Measurements from ENCODE around the gene ITIH5. TPM values are rescaled to one million over a fixed set of nuclear protein-coding genes. Genes with fewer than 3 reads are reported as not detected.

ITIH5 gene
- total and polyA plus RNA-seq, 2 donors (not counting 1 experiment from before 2014, with no cell fraction given) = not detected

- no peak overlapping the region for H3K9ac ChIP-seq (ENCODE audit: low read length)
- ChIA-PET POLR2A (no interaction called here), CTCF (interaction anchor here (0.9 to 1.3 kb wide), 2 partner anchors 160 to 1681 kb away, joined by 3 read pairs; no protein-coding TSS in a partner anchor)
- H3K79me2 ChIP-seq (ENCODE audit: control insufficient read depth, insufficient read depth, low read length) = no peaks in the 10 kb centered on the region
- no peaks in the 10 kb centered on the region for H4K20me1 ChIP-seq (ENCODE audit: control insufficient read depth, insufficient read depth, low read length, poor library complexity, severe bottlenecking)
- intact Hi-C loops (cut with micrococcal nuclease) = loop anchor here (5.0 to 10.0 kb wide), 2 partner anchors 55 to 83 kb away; no protein-coding TSS in a partner anchor
- no peak overlapping the region for H3K27ac ChIP-seq (ENCODE audit: low read length in 2 of 2)
- no peak overlapping the region for H3K27ac Mint-ChIP-seq
- H3K9me3 Mint-ChIP-seq (ENCODE audit: insufficient read depth) = no peaks in the 10 kb centered on the region
- no peak overlapping the region for H3K4me3 Mint-ChIP-seq
- TF ChIP-seq CTCF (IDR thresholded peaks at IDR 0.05) (no peak), EZH2 (IDR thresholded peaks at IDR 0.05; ENCODE audit: borderline replicate concordance, insufficient read depth, low read depth, low read length, poor library complexity, severe bottlenecking) (no peak)
- H3K4me1 ChIP-seq (ENCODE audit: control insufficient read depth in 2 of 2, insufficient read depth in 2 of 2, low read length in 2 of 2) = no peaks in the 10 kb centered on the region
- no peak overlapping the region for H3K4me2 ChIP-seq (replicated peaks; ENCODE audit: low read depth, low read length, poor library complexity, severe bottlenecking)
- peaks cover 0 to 6% (median 2%) of the 10 kb centered on the region in 4 experiments for H3K27me3 ChIP-seq (replicated peaks in 1 of 4; ENCODE audit: control extremely low read depth in 1 of 4, control insufficient read depth in 3 of 4, insufficient read depth in 4 of 4, low read length in 3 of 4)
- H3K36me3 ChIP-seq (replicated peaks in 1 of 2; ENCODE audit: control extremely low read depth in 1 of 2, control insufficient read depth in 1 of 2, extremely low read depth in 1 of 2, insufficient read depth in 2 of 2, low read length in 1 of 2) = no peaks in the 10 kb centered on the region
- no peak overlapping the region for H2AFZ ChIP-seq (ENCODE audit: insufficient read depth, low read depth, low read length, poor library complexity, severe bottlenecking)
- no CpG with 5 or more reads among the region's 1 CpG for WGBS (ENCODE audit: insufficient coverage)
- no peaks in the 10 kb centered on the region for H3K9me3 ChIP-seq (ENCODE audit: control extremely low read depth in 1 of 3, control insufficient read depth in 2 of 3, insufficient read depth in 1 of 3, low read length in 2 of 3)
- DNase-seq (no peak), ATAC-seq (ENCODE audit: low read depth) (no peak)
- no peak overlapping the region for H3K4me3 ChIP-seq (ENCODE audit: control extremely low read depth in 1 of 5, extremely low read depth in 1 of 5, insufficient read depth in 1 of 5, low read depth in 2 of 5, low read length in 4 of 5)
- H3K27me3 Mint-ChIP-seq = peaks cover 24% of the 10 kb centered on the region
- H3K4me1 Mint-ChIP-seq = peaks cover 4% of the 10 kb centered on the region
These were observed 139.3 kb downstream of the ITIH5 start for GRCh38 chr10:7527468-7527867.

- Histone ChIP-seq H3K9me3 (ENCODE audit: control extremely low read depth in 1 of 3, control insufficient read depth in 2 of 3, insufficient read depth in 1 of 3, low read length in 2 of 3) (peaks cover 0 to 2% (median 0%) of the 10 kb centered on the region in 3 donors), H3K27me3 (replicated peaks in 1 of 4; ENCODE audit: control extremely low read depth in 1 of 4, control insufficient read depth in 3 of 4, insufficient read depth in 4 of 4, low read length in 3 of 4) (peaks cover 0 to 4% (median 2%) of the 10 kb centered on the region in 4 experiments), H3K4me1 (ENCODE audit: control insufficient read depth in 2 of 2, insufficient read depth in 2 of 2, low read length in 2 of 2) (peaks cover 0 to 2% of the 10 kb centered on the region in 2 donors), H3K36me3 (replicated peaks in 1 of 2; ENCODE audit: control extremely low read depth in 1 of 2, control insufficient read depth in 1 of 2, extremely low read depth in 1 of 2, insufficient read depth in 2 of 2, low read length in 1 of 2) (no peaks in the 10 kb centered on the region), H2AFZ (ENCODE audit: insufficient read depth, low read depth, low read length, poor library complexity, severe bottlenecking) (no peak overlapping the region), H3K9ac (ENCODE audit: low read length) (no peak overlapping the region), H4K20me1 (ENCODE audit: control insufficient read depth, insufficient read depth, low read length, poor library complexity, severe bottlenecking) (no peaks in the 10 kb centered on the region), H3K79me2 (ENCODE audit: control insufficient read depth, insufficient read depth, low read length) (no peaks in the 10 kb centered on the region), H3K27ac (ENCODE audit: low read length in 2 of 2) (no peak overlapping the region), H3K4me2 (replicated peaks; ENCODE audit: low read depth, low read length, poor library complexity, severe bottlenecking) (no peak overlapping the region), H3K4me3 (ENCODE audit: control extremely low read depth in 1 of 5, extremely low read depth in 1 of 5, insufficient read depth in 1 of 5, low read depth in 2 of 5, low read length in 4 of 5) (no peak overlapping the region)
- Mint-ChIP-seq H3K9me3 (ENCODE audit: insufficient read depth) (no peaks in the 10 kb centered on the region), H3K4me1 (peaks cover 8% of the 10 kb centered on the region), H3K27ac (no peak overlapping the region), H3K4me3 (no peak overlapping the region), H3K27me3 (peaks cover 15% of the 10 kb centered on the region)
- CTCF ChIA-PET = interaction anchor here (0.6 to 2.4 kb wide), 38 partner anchors 8 to 1777 kb away, joined by 3 to 69 read pairs (median 4); partner anchors contain the start of gene SFMBT2
- TF ChIP-seq CTCF (IDR thresholded peaks at IDR 0.05) = no peak
- no peak for TF ChIP-seq EZH2 (IDR thresholded peaks at IDR 0.05; ENCODE audit: borderline replicate concordance, insufficient read depth, low read depth, low read length, poor library complexity, severe bottlenecking)
- intact Hi-C loops (cut with micrococcal nuclease) = loop anchor here (5.0 to 10.0 kb wide), 2 partner anchors 54 to 81 kb away; no protein-coding TSS in a partner anchor
- WGBS (ENCODE audit: insufficient coverage) = 90% methylated on average over 18 of the region's 19 CpGs
- POLR2A ChIA-PET = no interaction called here
- DNase-seq (no peak), ATAC-seq (ENCODE audit: low read depth) (no peak)
These were observed 140.8 kb downstream of the ITIH5 start for GRCh38 chr10:7526017-7526400.
